ENCODE results near the gene ERGIC1.

DNA sequence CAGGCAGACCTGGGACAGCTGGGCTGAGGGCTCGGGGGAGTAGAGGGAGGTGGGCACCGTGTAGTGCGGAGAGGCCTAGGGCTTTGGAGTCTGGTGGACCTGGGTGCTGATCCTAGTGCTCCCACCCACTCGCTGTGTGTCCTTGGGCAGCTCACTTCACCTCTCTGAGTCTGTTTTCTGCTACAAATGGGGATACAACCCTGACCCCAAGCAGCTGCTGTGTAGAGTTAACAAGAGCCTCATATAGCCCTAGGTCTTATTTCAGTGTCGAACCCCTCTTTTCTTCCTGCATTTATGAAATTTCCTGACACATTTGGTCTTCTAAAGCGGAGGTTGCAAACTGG, 16.4 kb downstream of the ERGIC1 start:
- TF ChIP-seq CTCF (IDR thresholded peaks at IDR 0.05) (no peak), POLR2A (IDR thresholded peaks at IDR 0.05) (no peak)

Measured in gastroesophageal sphincter (tissue), 3 donors.